Endodermal cell (in vitro differentiated cells): ENCODE data around the gene BMS1. TPM values are rescaled to one million over a fixed set of nuclear protein-coding genes. Genes with fewer than 3 reads are reported as not detected.
"Not testable (repeated sequence)": the region's sequence is repeated elsewhere in the genome, so short reads cannot be mapped to it uniquely, and the experiment has no call there.

Experiments used
- DNase-seq: peaks from one replicate; pipeline ENCODE4 v3.0.0-alpha.2; 2017
- H3K27ac ChIP-seq: 2 replicates; pipeline ENCODE4 v1.5.1; 2013; ENCODE audit warnings: mild to moderate bottlenecking, low read depth, low read length, moderate library complexity
- H3K27me3 ChIP-seq: 2 replicates; pipeline ENCODE4 v1.6.1; 2013; ENCODE audit warnings: mild to moderate bottlenecking, low read length, moderate library complexity; ENCODE audit not compliant: insufficient read depth, control insufficient read depth, poor library complexity, severe bottlenecking
- H3K36me3 ChIP-seq: 2 replicates; pipeline ENCODE4 v1.7.0; 2013; ENCODE audit warnings: mild to moderate bottlenecking, low read length, moderate library complexity; ENCODE audit not compliant: control insufficient read depth, insufficient read depth
- H3K4me1 ChIP-seq: one replicate; pipeline ENCODE4 v1.7.0; 2013; ENCODE audit warnings: low read length; ENCODE audit not compliant: control insufficient read depth, insufficient read depth
- H3K4me3 ChIP-seq: 2 replicates; pipeline ENCODE4 v1.5.1; 2013; ENCODE audit warnings: mild to moderate bottlenecking, low read length, moderate library complexity
- H3K9ac ChIP-seq: 2 replicates; pipeline ENCODE4 v1.6.1; 2013; ENCODE audit warnings: mild to moderate bottlenecking, low read length, moderate library complexity; ENCODE audit not compliant: poor library complexity, severe bottlenecking; ENCODE audit errors: extremely low read depth
- H3K9me3 ChIP-seq: 2 replicates; pipeline ENCODE4 v1.6.1; 2013; ENCODE audit warnings: mild to moderate bottlenecking, low read length, moderate library complexity; ENCODE audit not compliant: control insufficient read depth
- H3K27ac Mint-ChIP-seq: 2 replicates; pipeline ENCODE4 v1.8.0; 2020; ENCODE audit warnings: mixed read lengths
- H3K27me3 Mint-ChIP-seq: 2 replicates; pipeline ENCODE4 v1.8.0; 2021; ENCODE audit warnings: mild to moderate bottlenecking, mixed read lengths; ENCODE audit not compliant: insufficient read depth
- H3K36me3 Mint-ChIP-seq: 2 replicates; pipeline ENCODE4 v1.8.0; 2020; ENCODE audit warnings: low read depth, mixed read lengths
- H3K4me1 Mint-ChIP-seq: 2 replicates; pipeline ENCODE4 v1.8.0; 2020; ENCODE audit warnings: mixed read lengths
- H3K4me3 Mint-ChIP-seq: 2 replicates; pipeline ENCODE4 v1.8.0; 2020; ENCODE audit warnings: mild to moderate bottlenecking, moderate library complexity, mixed read lengths
- H3K9me3 Mint-ChIP-seq: 2 replicates; pipeline ENCODE4 v1.8.0; 2020; ENCODE audit warnings: mild to moderate bottlenecking, mixed read lengths
- WGBS, 2 experiments: methylation state at CpG; one replicate each; pipeline versions ENCODE4 v1.1.5 to v1.1.7; 2013; ENCODE audit warnings: missing lambda C conversion rate in 2 of 2, mixed read lengths in 1 of 2; ENCODE audit not compliant: insufficient coverage in 1 of 2, insufficient read length in 1 of 2; 5-methylcytosine and 5-hydroxymethylcytosine counted together
- total RNA-seq, 2 donors: library from RNA; stranded (reverse); fragmentation: NEBNext Ultra II Directional in 1 of 2; extraction: Animal tissue kit (Norgen Biotek cat#: 25700) in 1 of 2; gene quantifications; 2 replicates in 1 of 2; 3 replicates in 1 of 2; pipeline ENCODE4 v1.2.1, GENCODE V29; 2021
- TF ChIP-seq, protein P1 (sequence below): fragments of 200-600 bp; sonication (generic); conservative IDR thresholded peaks from 2 replicates; pipeline ENCODE4 v1.5.0; 2021; ENCODE audit warnings: antibody characterized with exemption, mild to moderate bottlenecking

Gene BMS1
- total RNA-seq, 2 donors from 2014 or later: 19.8 to 24.2 TPM

DNA sequence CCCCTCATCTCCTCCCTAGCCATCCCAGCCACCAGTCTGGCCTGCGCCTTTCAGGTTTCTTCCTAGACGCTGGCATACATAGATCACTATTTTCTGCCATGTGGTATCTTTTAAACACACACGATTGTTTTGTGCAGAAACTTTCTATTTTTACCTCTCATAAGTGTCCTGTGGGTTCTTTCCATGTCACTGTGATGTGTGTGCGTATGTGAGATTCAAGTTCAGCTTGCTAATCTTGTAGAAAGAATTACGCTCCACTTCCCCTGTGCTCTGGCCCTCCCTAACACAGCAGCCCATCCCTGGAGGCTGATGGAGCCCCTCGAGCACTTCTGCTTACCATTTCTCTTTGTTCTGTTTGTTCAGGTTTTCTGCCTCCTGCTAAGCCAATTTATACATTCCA, 80.2 kb downstream of the BMS1 start:
- not testable (repeated sequence) for H3K4me3 Mint-ChIP-seq, H3K4me1 Mint-ChIP-seq, H3K27ac Mint-ChIP-seq, H3K9ac ChIP-seq, DNase-seq, H3K4me3 ChIP-seq, H3K9me3 ChIP-seq, H3K36me3 Mint-ChIP-seq, H3K36me3 ChIP-seq, H3K27ac ChIP-seq, H3K4me1 ChIP-seq, H3K9me3 Mint-ChIP-seq
- H3K27me3 ChIP-seq: peaks cover 17% of the 10 kb centered on the region
- peaks cover 14% of the 10 kb centered on the region for H3K27me3 Mint-ChIP-seq
- 70 to 93% methylated on average over 2 to 6 of the region's 6 CpGs for WGBS, 2 experiments

DNA sequence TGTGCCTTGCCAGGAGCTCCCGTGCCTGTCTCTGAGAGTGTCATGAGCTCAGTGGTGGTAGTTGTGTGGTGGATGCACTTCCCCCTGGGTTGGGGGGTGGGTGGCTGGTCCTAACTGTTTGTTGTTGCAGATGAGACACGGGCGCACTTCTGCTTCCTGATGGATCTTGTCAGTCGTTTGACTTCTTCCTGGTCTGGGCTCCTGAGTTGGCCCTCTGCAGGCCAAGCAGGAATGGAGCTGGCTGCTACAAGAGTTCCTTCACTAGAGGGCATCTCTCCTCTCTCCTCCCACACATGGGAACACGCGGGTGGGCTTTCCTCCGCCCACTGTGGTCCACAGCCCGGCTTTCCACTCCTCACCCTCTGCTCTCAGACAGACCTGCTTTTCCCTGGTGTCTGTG, 82.0 kb downstream of the BMS1 start:
- H3K4me3 ChIP-seq: no peak overlapping the region
- Mint-ChIP-seq H3K4me1 (peaks cover 3% of the 10 kb centered on the region), H3K9me3 (no peaks in the 10 kb centered on the region), H3K27ac (no peak overlapping the region), H3K27me3 (peaks cover 14% of the 10 kb centered on the region), H3K36me3 (no peaks in the 10 kb centered on the region), H3K4me3 (no peak overlapping the region)
- H3K9ac ChIP-seq: no peak overlapping the region
- DNase-seq: peak; percentile 78
- no peaks in the 10 kb centered on the region for H3K4me1 ChIP-seq
- H3K9me3 ChIP-seq: no peaks in the 10 kb centered on the region
- H3K27me3 ChIP-seq: peaks cover 17% of the 10 kb centered on the region
- no peaks in the 10 kb centered on the region for H3K36me3 ChIP-seq
- WGBS, 2 experiments: 52% methylated on average over 7 of the region's 8 CpGs; no CpG with 5 or more reads in 1 of the 2 experiments
- TF ChIP-seq, protein P1, sequence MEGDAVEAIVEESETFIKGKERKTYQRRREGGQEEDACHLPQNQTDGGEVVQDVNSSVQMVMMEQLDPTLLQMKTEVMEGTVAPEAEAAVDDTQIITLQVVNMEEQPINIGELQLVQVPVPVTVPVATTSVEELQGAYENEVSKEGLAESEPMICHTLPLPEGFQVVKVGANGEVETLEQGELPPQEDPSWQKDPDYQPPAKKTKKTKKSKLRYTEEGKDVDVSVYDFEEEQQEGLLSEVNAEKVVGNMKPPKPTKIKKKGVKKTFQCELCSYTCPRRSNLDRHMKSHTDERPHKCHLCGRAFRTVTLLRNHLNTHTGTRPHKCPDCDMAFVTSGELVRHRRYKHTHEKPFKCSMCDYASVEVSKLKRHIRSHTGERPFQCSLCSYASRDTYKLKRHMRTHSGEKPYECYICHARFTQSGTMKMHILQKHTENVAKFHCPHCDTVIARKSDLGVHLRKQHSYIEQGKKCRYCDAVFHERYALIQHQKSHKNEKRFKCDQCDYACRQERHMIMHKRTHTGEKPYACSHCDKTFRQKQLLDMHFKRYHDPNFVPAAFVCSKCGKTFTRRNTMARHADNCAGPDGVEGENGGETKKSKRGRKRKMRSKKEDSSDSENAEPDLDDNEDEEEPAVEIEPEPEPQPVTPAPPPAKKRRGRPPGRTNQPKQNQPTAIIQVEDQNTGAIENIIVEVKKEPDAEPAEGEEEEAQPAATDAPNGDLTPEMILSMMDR: peak; percentile 71
- H3K27ac ChIP-seq: no peak overlapping the region

DNA sequence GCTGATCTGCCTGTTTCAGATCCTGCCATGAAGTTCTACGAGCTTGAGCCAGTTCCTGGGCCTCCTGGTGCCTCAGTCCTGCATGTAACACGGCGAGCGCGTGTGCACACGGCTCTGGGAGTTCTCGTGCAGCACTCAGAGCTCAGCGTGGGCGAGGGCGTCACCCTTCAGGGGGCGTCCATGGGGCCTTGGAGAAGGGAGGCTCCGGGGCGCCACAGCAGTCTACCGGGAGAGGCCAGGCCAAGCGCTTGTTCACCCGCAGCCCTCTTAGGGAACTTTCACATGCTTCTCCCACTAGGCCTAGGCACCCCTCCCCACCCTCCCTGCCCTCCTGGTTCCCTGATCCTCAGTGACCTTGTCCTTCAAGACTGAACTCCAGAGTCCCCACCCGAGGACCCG, 83.1 kb downstream of the BMS1 start:
- Histone ChIP-seq H3K36me3 (no peaks in the 10 kb centered on the region), H3K27me3 (peaks cover 17% of the 10 kb centered on the region), H3K4me3 (no peak overlapping the region), H3K9me3 (no peaks in the 10 kb centered on the region), H3K9ac (no peak overlapping the region), H3K27ac (no peak overlapping the region), H3K4me1 (no peaks in the 10 kb centered on the region)
- no peaks in the 10 kb centered on the region for H3K9me3 Mint-ChIP-seq
- peaks cover 3% of the 10 kb centered on the region for H3K4me1 Mint-ChIP-seq
- TF ChIP-seq, protein P1: no peak
- peaks cover 14% of the 10 kb centered on the region for H3K27me3 Mint-ChIP-seq
- no peak for DNase-seq
- H3K36me3 Mint-ChIP-seq: no peaks in the 10 kb centered on the region
- WGBS, 2 experiments: 87 to 96% methylated on average over 13 to 18 of the region's 18 CpGs
- H3K4me3 Mint-ChIP-seq: no peak overlapping the region
- no peak overlapping the region for H3K27ac Mint-ChIP-seq
